ENCODE measurements around the gene TSPAN4. TPM values are rescaled to one million over a fixed set of nuclear protein-coding genes. Genes with fewer than 3 reads are reported as not detected.

The TSPAN4 gene
- total and polyA plus RNA-seq, 7 donors: 11.4 to 38.5 (median 17.7) TPM

- H3K27ac ChIP-seq: no peak overlapping the region
- H3K36me3 ChIP-seq (ENCODE audit: insufficient read depth in 1 of 2, low read depth in 1 of 2): peaks cover 0 to 44% of the 10 kb centered on the region in 2 donors
- peaks cover 26% of the 10 kb centered on the region for H3K4me1 ChIP-seq
- ATAC-seq (no peak), DNase-seq (no peak)
- WGBS, 3 donors: 96 to 98% (median 98%) methylated on average over 16 to 21 of the region's 21 CpGs
- intact Hi-C loops (cut with DNase I): no loop called here
- no peak overlapping the region for H3K4me3 ChIP-seq
- no peaks in the 10 kb centered on the region for H3K27me3 ChIP-seq (ENCODE audit: insufficient read depth in 3 of 3, low read length in 2 of 3)
- TF ChIP-seq CTCF (IDR thresholded peaks at IDR 0.05): no peak
- H3K9me3 ChIP-seq: no peaks in the 10 kb centered on the region
Observed at GRCh38 chr11:802018-802617, 40.5 kb upstream of the TSPAN4 start.

DNA sequence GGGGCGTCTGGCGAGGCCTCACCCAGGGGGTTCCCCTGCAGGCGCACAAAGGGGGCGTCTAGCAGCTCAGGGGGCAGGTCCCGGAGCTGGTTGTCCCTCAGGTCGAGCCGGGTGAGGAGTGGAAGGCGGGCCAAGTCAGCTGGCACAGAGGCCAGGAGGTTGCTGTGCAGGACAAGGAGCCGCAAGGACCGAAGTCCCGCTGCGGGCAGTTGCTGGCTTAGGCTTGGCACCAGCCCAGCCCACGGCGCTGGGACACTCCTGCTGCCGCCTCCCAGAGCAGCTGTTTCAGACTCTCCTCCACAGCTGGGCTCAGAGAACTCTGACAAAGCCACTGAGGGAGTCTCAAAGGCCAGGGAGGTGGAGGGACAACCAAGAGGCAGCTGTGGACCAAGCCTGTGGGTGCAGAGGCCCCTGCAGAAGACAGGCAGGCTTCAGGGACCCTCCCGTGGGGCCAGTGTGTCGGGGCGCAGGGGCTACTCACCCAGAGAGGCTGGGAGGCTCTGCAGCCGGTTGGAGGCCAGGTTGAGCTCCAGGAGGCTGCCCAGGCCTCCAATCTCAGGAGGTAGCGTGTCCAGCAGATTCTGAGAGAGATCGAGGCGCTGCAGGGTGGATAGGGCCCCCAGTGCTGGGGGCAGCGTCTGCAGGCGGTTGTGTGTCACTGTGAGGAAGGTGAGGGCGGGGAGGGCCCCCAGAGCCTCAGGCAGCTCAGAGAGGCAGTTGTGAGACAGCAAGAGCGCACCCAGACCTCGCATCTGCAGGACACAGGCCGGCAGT lies 39.8 kb upstream of the TSPAN4 start:
- TF ChIP-seq CTCF (IDR thresholded peaks at IDR 0.05): no peak
- intact Hi-C loops (cut with DNase I): no loop called here
- Histone ChIP-seq H3K27ac (no peak overlapping the region), H3K4me1 (peaks cover 21% of the 10 kb centered on the region), H3K4me3 (no peak overlapping the region), H3K27me3 (ENCODE audit: insufficient read depth in 3 of 3, low read length in 2 of 3) (no peaks in the 10 kb centered on the region), H3K9me3 (no peaks in the 10 kb centered on the region), H3K36me3 (ENCODE audit: insufficient read depth in 1 of 2, low read depth in 1 of 2) (peaks cover 0 to 44% of the 10 kb centered on the region in 2 donors)
- ATAC-seq (no peak), DNase-seq (no peak)
- WGBS, 3 donors: 77 to 84% (median 82%) methylated on average over 28 of the region's 28 CpGs

DNA sequence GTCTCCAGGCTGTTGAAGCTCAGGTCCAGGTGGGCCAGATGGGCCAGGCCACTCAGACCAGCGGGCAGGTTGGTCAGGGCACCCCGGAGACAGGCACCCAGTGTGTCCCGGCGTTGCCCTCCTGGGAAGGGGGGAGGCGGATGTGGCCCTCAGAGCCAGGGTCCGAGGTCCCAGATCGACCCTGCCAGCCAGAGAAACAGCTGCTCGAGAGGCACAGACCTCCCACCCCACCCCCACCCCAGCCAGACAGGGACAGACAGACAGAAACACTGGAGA lies 39.2 kb upstream of the TSPAN4 start:
- DNase-seq (no peak), ATAC-seq (no peak)
- TF ChIP-seq CTCF (IDR thresholded peaks at IDR 0.05): no peak
- WGBS, 3 donors: 74 to 85% (median 82%) methylated on average over 8 of the region's 8 CpGs
- Histone ChIP-seq H3K27ac (no peak overlapping the region), H3K4me1 (peaks cover 24% of the 10 kb centered on the region), H3K9me3 (no peaks in the 10 kb centered on the region), H3K4me3 (no peak overlapping the region), H3K27me3 (ENCODE audit: insufficient read depth in 3 of 3, low read length in 2 of 3) (no peaks in the 10 kb centered on the region), H3K36me3 (ENCODE audit: insufficient read depth in 1 of 2, low read depth in 1 of 2) (peaks cover 0 to 44% of the 10 kb centered on the region in 2 donors)
- intact Hi-C loops (cut with DNase I): no loop called here

GRCh38 chr11:803770-804598 lies 38.7 kb upstream of the TSPAN4 start:
- Histone ChIP-seq H3K27ac (no peak overlapping the region), H3K27me3 (ENCODE audit: insufficient read depth in 3 of 3, low read length in 2 of 3) (no peaks in the 10 kb centered on the region), H3K36me3 (ENCODE audit: insufficient read depth in 1 of 2, low read depth in 1 of 2) (peaks cover 0 to 42% of the 10 kb centered on the region in 2 donors), H3K4me3 (peak overlapping the region; percentile 72), H3K9me3 (no peaks in the 10 kb centered on the region), H3K4me1 (peaks cover 24% of the 10 kb centered on the region)
- intact Hi-C loops (cut with DNase I): no loop called here
- no peak for ATAC-seq
- no peak for TF ChIP-seq CTCF (IDR thresholded peaks at IDR 0.05)
- DNase-seq: no peak
- WGBS, 3 donors: 52 to 55% (median 55%) methylated on average over 25 to 26 of the region's 26 CpGs
